Measurements from ENCODE around the gene BTG2. TPM values are rescaled to one million over a fixed set of nuclear protein-coding genes. Genes with fewer than 3 reads are reported as not detected.

Gene BTG2
- total RNA-seq, 1 experiment from 2014 or later: 24.2 TPM

DNA sequence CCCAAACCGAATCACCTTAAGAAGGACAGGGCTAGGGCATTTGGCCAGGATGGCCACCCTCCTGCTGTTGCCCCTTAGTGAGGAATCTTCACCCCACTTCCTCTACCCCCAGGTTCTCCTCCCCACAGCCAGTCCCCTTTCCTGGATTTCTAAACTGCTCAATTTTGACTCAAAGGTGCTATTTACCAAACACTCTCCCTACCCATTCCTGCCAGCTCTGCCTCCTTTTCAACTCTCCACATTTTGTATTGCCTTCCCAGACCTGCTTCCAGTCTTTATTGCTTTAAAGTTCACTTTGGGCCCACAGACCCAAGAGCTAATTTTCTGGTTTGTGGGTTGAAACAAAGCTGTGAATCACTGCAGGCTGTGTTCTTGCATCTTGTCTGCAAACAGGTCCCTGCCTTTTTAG, 3.6 kb downstream of the BTG2 start:
- ChIA-PET POLR2A (interaction anchor here (0.9 to 2.8 kb wide), 3 partner anchors 12 to 17 kb away, joined by 3 to 15 read pairs (median 3); no protein-coding TSS in a partner anchor), CTCF (no interaction called here), RAD21 (ENCODE audit: low non-redundant PET in 1 of 2, low total read pairs in 2 of 2, uncharacterized antibody in 2 of 2, unreplicated experiment in 2 of 2) (no interaction called here)
- H3K9me3 ChIP-seq (ENCODE audit: control insufficient read depth in 1 of 2, insufficient read depth in 1 of 2, low read depth in 1 of 2, low read length in 2 of 2): no peaks in the 10 kb centered on the region
- no peak overlapping the region for H3K4me2 ChIP-seq (ENCODE audit: low read length)
- TF ChIP-seq EZH2phosphoT487 (IDR thresholded peaks at IDR 0.05; ENCODE audit: borderline replicate concordance) (no peak), EGR1 (IDR thresholded peaks at IDR 0.05; ENCODE audit: low read depth) (no peak), ZNF274 (IDR thresholded peaks at IDR 0.05; ENCODE audit: low read depth, low read length) (no peak), FOSL1 (IDR thresholded peaks at IDR 0.05; ENCODE audit: low read depth) (no peak)
- no peaks in the 10 kb centered on the region for H3K27me3 ChIP-seq (ENCODE audit: insufficient read depth, low read length)
- peaks cover 0 to 9% of the 10 kb centered on the region in 2 experiments; a peak in 2 of 4 replicates for H3K36me3 ChIP-seq (ENCODE audit: control insufficient read depth in 1 of 2, insufficient read depth in 2 of 2, low read length in 2 of 2)
- no peaks in the 10 kb centered on the region for H3K9me2 ChIP-seq (ENCODE audit: insufficient read depth)
- H3K4me1 ChIP-seq (ENCODE audit: control insufficient read depth in 1 of 2, insufficient read depth in 2 of 2, low read length in 2 of 2): peaks cover 12 to 23% of the 10 kb centered on the region in 2 experiments; a peak in 3 of 4 replicates
- no TSS peak for BruUV-seq (replicated peaks)
- DNase-seq (ENCODE audit: low read depth, low spot score): no peak
- no peak overlapping the region for H3K9ac ChIP-seq (ENCODE audit: low read length)
- H3K4me3 ChIP-seq (replicated peaks in 1 of 2; ENCODE audit: low read depth in 1 of 2, low read length in 2 of 2): no peak overlapping the region
- H3K79me2 ChIP-seq (ENCODE audit: insufficient read depth, low read length): peaks cover 25% of the 10 kb centered on the region; the same call in 1 of the 2 replicates
- H4K20me1 ChIP-seq (ENCODE audit: insufficient read depth): no peaks in the 10 kb centered on the region
- no peak for ATAC-seq
- intact Hi-C loops (cut with micrococcal nuclease): no loop called here
- H2AFZ ChIP-seq (ENCODE audit: low read depth, low read length, poor library complexity, severe bottlenecking): no peak overlapping the region
- H3K27ac ChIP-seq (ENCODE audit: low read depth, low read length): no peak overlapping the region

DNA sequence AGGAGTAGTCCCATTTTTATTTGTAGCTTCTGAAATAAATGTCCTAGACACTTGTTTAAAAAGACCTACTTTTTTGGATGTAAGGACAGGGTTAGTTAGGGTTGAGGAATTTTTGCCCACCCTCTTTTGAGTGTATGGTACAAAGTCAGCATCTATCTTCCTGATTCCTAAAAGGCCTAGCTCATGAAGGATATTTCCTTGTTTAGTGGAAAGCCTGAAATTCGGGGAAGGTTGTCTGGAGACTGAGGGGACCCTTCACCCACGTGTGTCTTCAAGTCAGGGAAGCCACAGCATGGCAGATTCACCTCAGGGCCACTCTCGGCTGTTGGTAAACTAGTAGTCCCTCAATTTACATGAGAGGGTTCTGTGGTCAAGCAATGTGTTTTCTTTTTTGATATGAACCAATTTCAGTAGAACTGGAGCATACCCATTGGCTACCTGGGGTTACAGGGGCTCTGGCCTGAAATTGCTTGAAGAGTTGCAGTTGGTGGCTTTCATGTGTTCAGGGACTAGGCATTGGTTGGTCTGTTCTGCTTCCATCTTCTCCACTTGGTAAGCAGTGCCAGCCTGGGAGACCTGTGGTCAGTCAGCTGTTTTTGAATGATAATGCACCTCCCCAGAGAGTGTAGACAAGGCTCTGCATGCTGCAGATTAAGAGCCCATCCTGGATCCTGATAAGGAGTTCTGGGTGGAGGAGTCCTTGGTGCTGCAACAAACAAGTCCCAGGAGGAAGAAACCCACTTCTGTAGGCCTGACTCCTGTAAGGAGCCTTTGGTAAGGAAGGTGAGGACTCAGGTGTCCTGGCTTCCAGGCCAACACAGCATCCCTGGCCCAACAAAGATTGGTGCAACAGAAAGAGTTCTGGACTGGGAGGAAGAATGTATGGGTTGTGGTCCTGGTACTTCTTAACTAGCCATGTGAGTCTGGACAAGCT, 6.3 kb downstream of the BTG2 start:
- peaks cover 12% of the 10 kb centered on the region; the same call in 1 of the 2 replicates for H3K79me2 ChIP-seq (ENCODE audit: insufficient read depth, low read length)
- peaks cover 0 to 9% of the 10 kb centered on the region in 2 experiments; a peak in 2 of 4 replicates for H3K36me3 ChIP-seq (ENCODE audit: control insufficient read depth in 1 of 2, insufficient read depth in 2 of 2, low read length in 2 of 2)
- POLR2A ChIA-PET: interaction anchor here (1.7 kb wide), 1 partner anchor 16 kb away, joined by 3 read pairs; no protein-coding TSS in a partner anchor
- RAD21 ChIA-PET (ENCODE audit: low non-redundant PET in 1 of 2, low total read pairs in 2 of 2, uncharacterized antibody in 2 of 2, unreplicated experiment in 2 of 2): no interaction called here
- H3K9ac ChIP-seq (ENCODE audit: low read length): no peak overlapping the region
- H3K27ac ChIP-seq (ENCODE audit: low read depth, low read length): no peak overlapping the region
- H3K9me2 ChIP-seq (ENCODE audit: insufficient read depth): no peaks in the 10 kb centered on the region
- BruUV-seq (replicated peaks): no TSS peak
- H3K9me3 ChIP-seq (ENCODE audit: control insufficient read depth in 1 of 2, insufficient read depth in 1 of 2, low read depth in 1 of 2, low read length in 2 of 2): no peaks in the 10 kb centered on the region
- ATAC-seq: no peak
- no peaks in the 10 kb centered on the region for H4K20me1 ChIP-seq (ENCODE audit: insufficient read depth)
- H3K27me3 ChIP-seq (ENCODE audit: insufficient read depth, low read length): no peaks in the 10 kb centered on the region
- no peak overlapping the region for H3K4me3 ChIP-seq (replicated peaks in 1 of 2; ENCODE audit: low read depth in 1 of 2, low read length in 2 of 2)
- no peak overlapping the region for H2AFZ ChIP-seq (ENCODE audit: low read depth, low read length, poor library complexity, severe bottlenecking)
- peaks cover 5% of the 10 kb centered on the region in 2 experiments; a peak in 3 of 4 replicates for H3K4me1 ChIP-seq (ENCODE audit: control insufficient read depth in 1 of 2, insufficient read depth in 2 of 2, low read length in 2 of 2)
- no peak for DNase-seq (ENCODE audit: low read depth, low spot score)
- intact Hi-C loops (cut with micrococcal nuclease): no loop called here
- CTCF ChIA-PET: no interaction called here
- H3K4me2 ChIP-seq (ENCODE audit: low read length): no peak overlapping the region
- TF ChIP-seq TCF7L2 (IDR thresholded peaks at IDR 0.05; ENCODE audit: borderline replicate concordance, extremely low read depth, insufficient read depth, insufficient read length) (no peak), YY1 (IDR thresholded peaks at IDR 0.05; ENCODE audit: extremely low read depth, insufficient replicate concordance, low read depth, low read length) (no peak), ZNF274 (IDR thresholded peaks at IDR 0.05; ENCODE audit: low read depth, low read length) (no peak), SP1 (IDR thresholded peaks at IDR 0.05; ENCODE audit: low read depth) (no peak), ZFX (IDR thresholded peaks at IDR 0.05) (no peak), EZH2 (IDR thresholded peaks at IDR 0.05) (no peak), SRF (IDR thresholded peaks at IDR 0.05; ENCODE audit: low read depth) (no peak), EZH2phosphoT487 (IDR thresholded peaks at IDR 0.05; ENCODE audit: borderline replicate concordance) (no peak), CEBPB (IDR thresholded peaks at IDR 0.05; ENCODE audit: low read depth) (no peak), POLR2AphosphoS5 (IDR thresholded peaks at IDR 0.05; ENCODE audit: low read depth, low read length) (no peak), SIN3A (IDR thresholded peaks at IDR 0.05; ENCODE audit: low read depth) (no peak)
- TF ChIP-seq, protein P1, sequence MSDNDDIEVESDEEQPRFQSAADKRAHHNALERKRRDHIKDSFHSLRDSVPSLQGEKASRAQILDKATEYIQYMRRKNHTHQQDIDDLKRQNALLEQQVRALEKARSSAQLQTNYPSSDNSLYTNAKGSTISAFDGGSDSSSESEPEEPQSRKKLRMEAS (IDR thresholded peaks at IDR 0.05): no peak
- TF ChIP-seq, protein P2, sequence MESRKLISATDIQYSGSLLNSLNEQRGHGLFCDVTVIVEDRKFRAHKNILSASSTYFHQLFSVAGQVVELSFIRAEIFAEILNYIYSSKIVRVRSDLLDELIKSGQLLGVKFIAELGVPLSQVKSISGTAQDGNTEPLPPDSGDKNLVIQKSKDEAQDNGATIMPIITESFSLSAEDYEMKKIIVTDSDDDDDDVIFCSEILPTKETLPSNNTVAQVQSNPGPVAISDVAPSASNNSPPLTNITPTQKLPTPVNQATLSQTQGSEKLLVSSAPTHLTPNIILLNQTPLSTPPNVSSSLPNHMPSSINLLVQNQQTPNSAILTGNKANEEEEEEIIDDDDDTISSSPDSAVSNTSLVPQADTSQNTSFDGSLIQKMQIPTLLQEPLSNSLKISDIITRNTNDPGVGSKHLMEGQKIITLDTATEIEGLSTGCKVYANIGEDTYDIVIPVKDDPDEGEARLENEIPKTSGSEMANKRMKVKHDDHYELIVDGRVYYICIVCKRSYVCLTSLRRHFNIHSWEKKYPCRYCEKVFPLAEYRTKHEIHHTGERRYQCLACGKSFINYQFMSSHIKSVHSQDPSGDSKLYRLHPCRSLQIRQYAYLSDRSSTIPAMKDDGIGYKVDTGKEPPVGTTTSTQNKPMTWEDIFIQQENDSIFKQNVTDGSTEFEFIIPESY (IDR thresholded peaks at IDR 0.05; ENCODE audit: extremely low read depth, insufficient replicate concordance, low read length): no peak
- TF ChIP-seq, protein P3, sequence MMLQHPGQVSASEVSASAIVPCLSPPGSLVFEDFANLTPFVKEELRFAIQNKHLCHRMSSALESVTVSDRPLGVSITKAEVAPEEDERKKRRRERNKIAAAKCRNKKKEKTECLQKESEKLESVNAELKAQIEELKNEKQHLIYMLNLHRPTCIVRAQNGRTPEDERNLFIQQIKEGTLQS (IDR thresholded peaks at IDR 0.05): no peak
